ENCODE data around the gene C2CD5.

C2CD5 gene

DNA sequence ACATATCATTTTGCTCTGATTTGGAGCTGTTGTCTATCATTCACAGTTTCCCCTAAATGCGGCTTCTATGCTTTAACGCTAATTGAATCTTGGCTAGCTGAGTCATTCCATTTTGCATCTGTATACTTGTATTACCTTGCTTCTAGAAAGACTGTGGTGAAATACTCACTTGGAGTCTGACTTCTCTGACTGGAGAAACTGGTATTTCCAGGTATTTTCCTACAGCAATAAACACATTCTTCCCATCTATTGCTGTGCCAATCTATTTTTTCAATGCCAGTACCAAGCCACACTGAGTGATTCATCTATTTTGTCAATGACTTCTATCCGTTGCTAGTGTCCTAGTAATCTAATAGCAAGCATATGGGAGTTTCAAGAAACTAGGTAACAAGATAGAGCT lies 133.9 kb downstream of the C2CD5 start:
- no peak for DNase-seq

DNA sequence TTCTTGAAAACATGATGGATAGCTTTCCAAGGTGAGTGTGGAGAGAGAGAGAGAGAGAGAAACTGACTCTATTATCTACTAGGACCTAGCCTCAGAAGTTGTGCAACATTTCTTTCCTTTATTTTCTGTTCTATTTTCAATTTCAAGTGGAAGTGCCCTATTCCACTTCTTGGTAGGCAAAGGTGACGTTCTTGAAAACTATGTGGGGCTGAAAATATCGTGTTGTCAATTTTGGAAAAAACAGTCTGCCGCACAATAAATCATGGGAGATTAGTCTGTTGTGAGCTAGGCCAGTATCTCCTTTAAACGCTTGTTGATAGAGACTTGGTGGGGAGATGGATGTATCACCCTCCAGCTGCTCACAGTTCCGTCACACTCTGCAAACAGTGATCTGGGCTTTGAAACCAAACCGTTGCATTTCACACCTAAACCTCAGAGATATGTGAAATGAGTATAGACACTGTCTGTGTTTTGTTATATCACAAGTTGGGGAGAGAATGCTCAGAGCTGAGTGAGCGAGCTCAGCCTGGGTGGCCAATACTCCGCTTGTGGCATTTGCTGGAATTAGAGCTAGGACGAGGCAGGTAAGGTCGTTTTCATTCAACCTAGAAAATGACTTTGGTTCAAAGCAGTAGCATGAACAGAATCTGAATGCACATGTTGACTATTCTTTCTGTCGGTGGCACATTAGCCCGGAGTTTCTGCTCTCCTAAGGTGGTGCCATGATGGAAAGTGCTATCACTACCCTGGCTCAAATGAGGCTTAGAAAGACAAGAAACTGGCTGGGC lies 134.8 kb downstream of the C2CD5 start:
- no peak for DNase-seq

DNA sequence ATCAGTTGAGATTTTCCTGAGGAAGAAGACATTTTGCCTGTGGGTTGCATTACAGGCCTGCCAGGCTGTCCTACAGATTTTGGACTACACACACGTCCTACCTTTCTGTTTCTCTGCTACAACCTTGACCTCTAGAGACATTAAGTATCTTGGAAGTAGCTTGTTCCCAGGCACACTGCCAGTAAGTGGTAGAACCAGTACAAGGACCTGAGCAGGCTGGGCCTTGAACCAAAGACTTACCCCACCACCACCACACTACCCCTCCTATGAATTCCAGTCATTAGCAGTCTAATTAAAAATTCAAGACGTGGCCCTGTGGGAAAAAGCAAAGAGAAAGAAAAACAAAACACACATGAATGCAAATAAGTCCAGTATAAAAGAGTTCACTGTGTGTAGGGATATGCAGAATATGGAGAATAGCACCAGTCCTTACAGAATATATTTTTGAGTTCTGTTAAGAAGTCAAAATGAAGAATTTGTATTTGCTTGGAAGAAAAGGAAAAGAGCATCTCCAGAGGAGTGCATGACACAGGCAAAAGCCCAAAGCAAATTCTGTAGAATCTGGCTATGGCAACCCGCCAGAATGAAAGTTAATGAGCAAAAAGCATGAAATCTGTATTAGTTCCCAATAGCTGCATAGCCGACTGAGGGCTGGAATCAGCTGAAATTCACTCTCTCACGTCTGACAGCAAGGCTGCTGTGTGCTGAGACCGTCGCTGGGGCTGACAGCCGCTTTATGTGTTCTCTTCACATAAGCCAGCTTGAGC lies 135.5 kb downstream of the C2CD5 start:
- no peak for DNase-seq

DNA sequence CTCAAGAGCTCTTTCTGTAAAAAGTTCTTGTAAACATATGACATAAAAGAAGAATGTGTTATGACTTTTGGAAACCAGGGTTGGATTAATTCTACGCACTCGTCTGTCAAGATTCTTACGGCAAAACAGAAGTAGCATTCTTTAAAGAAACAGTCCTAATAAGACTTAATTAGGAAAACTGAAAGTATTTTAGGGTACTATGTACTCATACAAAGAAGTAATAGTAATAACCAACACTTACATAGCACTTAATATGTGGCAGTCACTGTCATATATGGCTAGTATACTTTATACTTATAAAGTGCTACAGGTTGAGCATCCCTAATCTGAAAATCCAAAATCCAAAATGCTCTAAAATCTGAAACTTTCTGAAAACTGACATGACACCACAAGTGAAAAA lies 136.9 kb downstream of the C2CD5 start:
- no peak for DNase-seq

DNA sequence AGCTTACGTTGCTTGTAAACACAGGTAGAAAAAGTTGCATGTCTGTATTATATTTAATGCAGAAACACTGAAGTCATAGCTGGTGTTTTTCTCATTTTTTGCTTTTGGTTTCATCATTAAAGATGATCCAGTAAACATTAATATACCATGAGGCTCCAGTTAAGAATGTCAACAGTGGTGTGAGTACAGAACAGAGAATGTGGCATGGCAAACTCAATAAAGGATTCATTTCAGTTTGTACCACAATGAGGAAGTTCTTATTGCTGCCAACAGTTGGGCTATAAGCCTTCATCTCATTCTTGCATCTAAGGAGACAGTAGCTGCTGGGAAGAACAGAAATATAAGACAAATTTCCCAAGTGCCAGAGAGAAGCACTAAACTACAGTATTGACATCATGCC lies 137.7 kb downstream of the C2CD5 start:
- no peak for DNase-seq

DNA sequence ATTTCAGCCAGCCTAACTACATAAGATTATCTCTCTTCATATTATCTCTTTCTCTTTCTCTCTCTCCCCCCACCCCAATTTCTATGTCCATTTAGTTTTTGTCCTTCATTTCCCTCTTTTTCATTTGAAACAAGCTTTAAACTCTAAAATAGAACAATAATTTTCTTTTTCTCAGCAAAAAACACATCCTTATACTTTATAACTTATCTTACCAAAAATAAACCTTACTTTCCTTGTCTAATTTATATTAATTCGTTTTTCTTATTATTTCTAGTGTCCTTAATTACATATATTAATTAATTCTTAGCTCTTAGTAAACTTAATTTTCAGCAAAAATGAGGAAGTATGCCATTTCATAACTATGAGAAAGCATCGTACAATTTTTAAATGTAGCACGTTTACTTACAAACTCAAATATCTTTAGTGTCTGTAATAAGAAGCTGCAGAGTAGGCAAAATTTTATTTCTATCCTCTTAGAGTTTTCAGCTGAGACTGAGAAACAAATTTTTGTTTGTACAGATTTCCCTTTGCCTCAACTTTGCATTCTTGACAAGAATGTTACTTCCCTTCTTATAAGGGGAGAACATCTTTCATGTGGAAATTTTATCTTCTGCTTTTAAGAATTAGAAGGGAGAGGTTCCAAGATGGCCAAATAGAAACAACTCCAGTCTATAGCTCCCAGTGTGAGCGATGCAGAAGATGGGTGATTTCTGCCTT lies 144.7 kb downstream of the C2CD5 start:
- DNase-seq: no peak

Data from NCI-H187 (cell line).